Cardiac fibroblast (primary cell): ENCODE data around the gene USB1.

ENCODE experiments used
- DNase-seq, 2 donors: peaks; one replicate each; pipeline versions ENCODE4 v3.0.0 to v3.0.0-alpha.2; 2010; ENCODE audit warnings: low read depth in 2 of 2
- H3K4me3 ChIP-seq, 2 donors: replicated peaks in 1 of 2; 1 replicate in 1 of 2; 2 replicates in 1 of 2; pipeline ENCODE4 v1.5.1; 2011; ENCODE audit warnings: low read depth in 2 of 2, low read length in 2 of 2, mild to moderate bottlenecking in 2 of 2, moderate library complexity in 1 of 2
- TF ChIP-seq, protein P1 (sequence below): IDR thresholded peaks from one replicate; pipeline ENCODE4 v1.5.1; 2011; ENCODE audit warnings: low read depth, mild to moderate bottlenecking, low read length, inconsistent platforms

The USB1 gene

DNA sequence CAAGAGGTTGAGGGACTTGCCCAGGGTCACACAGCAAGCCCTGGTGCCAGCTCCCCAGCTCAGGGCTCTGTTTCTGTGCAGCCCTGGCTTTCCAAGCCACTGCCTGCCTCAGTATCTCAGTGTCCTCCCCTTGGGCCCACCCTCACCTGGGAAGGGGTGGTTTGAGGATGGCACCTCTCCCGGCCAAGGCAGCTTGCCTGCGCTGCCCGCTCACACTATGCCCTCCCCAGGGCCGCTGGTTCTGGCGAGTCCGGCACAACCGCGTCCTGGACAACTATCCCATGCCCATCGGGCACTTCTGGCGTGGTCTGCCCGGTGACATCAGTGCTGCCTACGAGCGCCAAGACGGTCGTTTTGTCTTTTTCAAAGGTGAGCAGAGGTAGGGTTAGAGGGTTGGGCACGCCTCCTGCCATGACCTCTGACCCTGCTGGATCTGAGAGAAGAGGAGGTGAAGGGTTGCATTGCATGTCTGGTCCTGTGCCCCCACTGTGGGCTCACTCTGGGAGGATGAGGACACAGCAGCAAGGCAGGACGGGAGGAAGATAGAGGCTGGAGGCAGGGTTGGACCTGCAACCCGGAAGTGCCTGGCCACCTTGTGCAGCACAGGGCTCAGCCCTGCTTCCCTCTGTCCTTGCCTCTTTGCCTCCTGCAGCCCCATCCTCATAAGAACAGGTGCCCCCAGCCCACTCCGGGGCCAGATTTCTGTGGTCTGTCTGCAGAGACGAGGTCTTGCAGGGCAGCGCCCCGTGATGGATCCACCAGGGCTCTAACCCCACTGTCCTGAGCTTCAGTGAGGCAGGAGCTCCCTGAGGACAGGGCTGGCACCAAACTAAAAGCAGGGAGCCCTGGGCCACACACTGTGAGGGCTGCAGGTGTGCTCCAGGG is 41.0 kb downstream of the USB1 start:
- TF ChIP-seq, protein P1, sequence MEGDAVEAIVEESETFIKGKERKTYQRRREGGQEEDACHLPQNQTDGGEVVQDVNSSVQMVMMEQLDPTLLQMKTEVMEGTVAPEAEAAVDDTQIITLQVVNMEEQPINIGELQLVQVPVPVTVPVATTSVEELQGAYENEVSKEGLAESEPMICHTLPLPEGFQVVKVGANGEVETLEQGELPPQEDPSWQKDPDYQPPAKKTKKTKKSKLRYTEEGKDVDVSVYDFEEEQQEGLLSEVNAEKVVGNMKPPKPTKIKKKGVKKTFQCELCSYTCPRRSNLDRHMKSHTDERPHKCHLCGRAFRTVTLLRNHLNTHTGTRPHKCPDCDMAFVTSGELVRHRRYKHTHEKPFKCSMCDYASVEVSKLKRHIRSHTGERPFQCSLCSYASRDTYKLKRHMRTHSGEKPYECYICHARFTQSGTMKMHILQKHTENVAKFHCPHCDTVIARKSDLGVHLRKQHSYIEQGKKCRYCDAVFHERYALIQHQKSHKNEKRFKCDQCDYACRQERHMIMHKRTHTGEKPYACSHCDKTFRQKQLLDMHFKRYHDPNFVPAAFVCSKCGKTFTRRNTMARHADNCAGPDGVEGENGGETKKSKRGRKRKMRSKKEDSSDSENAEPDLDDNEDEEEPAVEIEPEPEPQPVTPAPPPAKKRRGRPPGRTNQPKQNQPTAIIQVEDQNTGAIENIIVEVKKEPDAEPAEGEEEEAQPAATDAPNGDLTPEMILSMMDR: no peak
- no peak for DNase-seq
- no peak overlapping the region for H3K4me3 ChIP-seq

DNA sequence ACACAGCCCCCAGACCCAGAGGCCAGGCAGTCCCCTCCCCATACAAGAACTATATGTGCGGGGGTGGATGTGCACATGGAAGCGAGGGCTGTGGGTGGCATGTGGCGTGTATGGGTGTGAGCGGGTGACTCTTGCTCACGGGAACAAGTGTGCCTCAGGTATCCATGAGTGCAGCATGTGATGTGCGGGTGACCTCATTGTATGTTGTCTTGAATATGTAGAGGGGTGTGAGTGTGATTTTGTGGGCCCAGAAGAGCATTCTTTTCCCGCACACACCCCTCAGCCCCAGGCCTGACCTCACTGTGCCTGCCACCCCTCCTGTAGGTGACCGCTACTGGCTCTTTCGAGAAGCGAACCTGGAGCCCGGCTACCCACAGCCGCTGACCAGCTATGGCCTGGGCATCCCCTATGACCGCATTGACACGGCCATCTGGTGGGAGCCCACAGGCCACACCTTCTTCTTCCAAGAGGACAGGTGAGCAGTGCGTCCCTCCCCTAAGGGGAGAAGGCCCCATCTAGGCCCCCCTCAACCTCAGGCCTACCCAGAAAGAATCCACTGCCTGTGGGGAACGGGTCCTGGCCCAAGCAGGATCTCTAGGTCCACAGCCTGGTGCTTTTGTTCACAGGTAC is 41.8 kb downstream of the USB1 start:
- H3K4me3 ChIP-seq: no peak overlapping the region
- DNase-seq: no peak
- TF ChIP-seq, protein P1: no peak

DNA sequence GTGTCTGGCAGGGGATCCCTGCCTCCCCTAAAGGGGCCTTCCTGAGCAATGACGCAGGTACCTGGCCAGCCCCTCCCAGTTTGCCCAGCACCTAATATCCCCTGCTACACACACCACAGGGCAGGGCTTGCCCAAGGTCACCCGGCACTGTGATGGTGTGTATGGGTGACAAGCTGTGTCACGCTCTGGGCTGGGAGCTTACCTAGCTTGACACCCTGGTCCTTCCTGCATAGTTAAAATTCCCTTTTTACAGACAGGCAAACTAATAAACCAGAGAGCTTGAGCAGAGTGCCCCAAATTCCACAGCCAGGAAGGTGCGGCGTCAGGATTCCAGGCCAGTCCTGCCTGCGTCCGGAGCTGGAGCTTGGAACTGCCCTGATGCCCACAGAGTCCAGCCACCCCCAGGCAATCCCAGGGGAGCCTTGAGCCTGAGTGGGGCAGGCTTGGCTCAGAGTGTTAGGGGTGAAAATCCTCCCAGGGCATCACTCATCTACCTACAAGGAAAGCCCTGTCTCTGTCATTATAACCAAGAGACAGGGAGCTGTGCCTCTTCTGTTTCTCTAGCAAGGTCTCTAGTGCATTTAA is 42.5 kb downstream of the USB1 start:
- TF ChIP-seq, protein P1: no peak
- DNase-seq: no peak
- H3K4me3 ChIP-seq: no peak overlapping the region

DNA sequence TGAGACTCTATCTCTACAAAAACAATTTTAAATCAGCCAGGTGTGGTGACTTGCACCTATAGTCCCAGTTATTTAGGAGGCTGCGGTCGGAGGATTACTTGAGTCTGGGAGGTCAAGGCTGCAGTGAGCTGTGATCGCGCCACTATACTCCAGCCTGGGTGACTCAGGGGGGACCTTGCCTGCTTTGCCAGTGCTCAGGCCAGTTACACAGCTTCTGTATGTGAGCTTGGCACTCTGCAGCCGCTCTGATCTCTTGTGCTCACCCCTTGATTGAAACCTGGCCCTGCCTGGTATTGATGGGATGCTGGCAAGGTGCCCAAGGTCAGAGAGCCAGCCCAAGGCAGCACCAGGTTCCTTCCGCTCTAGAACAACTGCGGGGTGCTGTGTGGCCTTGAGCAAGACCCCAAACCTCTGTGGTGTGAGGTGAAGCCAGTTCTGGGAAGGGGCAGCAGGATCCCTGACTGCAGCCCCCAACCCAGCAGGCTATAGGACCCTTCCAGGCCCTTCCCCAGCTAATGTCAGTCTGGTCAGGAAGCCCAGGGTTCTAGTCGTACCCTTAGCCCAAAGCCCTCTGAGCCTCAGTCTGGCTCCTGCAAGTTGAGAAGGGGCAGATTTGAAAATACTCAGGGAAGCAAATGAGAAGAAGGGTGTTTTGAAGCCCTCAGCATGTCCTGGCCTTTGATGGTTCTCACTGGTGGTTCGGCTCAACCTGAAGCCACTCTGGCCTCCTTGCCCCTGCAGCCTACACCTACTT is 43.2 kb downstream of the USB1 start:
- TF ChIP-seq, protein P1: no peak
- DNase-seq: no peak
- H3K4me3 ChIP-seq: no peak overlapping the region

DNA sequence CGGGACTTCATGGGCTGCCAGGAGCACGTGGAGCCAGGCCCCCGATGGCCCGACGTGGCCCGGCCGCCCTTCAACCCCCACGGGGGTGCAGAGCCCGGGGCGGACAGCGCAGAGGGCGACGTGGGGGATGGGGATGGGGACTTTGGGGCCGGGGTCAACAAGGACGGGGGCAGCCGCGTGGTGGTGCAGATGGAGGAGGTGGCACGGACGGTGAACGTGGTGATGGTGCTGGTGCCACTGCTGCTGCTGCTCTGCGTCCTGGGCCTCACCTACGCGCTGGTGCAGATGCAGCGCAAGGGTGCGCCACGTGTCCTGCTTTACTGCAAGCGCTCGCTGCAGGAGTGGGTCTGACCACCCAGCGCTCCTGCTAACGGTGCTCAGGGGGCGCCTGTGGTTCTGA is 43.9 kb downstream of the USB1 start:
- H3K4me3 ChIP-seq: no peak overlapping the region
- no peak for DNase-seq
- TF ChIP-seq, protein P1: no peak

DNA sequence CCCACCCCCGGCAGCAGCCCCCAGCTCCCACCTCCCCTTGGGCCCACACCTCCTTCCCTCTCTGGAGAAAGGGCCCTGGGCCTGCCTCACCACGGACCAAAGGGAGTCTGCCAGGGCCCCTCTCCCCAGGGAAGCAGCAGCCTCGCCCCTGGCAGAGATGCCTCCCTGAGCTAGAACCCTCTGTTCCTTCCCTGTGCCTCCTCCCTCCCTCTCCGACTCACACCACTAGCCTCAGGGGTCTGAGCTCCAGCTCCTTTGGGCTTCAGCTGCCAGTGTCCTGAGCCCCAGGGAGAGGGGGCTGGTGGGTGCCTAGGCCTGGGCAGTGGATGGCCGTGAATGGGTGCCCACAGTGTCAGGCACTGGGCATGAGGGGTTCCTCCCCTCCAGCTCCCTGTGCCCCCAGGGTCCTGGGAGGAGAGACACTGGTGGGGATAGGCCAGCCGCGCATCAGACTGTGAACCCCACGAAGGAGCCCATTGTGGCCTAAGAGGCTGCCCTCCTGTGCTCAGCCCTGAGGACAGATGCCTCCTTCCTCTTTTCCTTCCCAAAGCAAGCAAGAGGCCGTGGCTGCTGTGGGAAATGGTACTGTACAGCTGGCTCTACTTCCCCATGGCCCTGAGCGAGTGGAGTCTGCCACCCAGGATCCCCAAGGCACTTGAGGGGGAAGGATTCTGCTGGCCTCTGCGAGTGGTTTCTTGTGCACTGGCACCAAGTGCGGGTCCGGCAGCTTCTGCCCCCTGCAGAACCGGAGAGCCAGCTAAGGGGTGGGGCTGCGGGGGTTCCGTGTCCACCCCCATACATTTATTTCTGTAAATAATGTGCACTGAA is 45.1 kb downstream of the USB1 start:
- TF ChIP-seq, protein P1: no peak
- no peak for DNase-seq
- H3K4me3 ChIP-seq: no peak overlapping the region
